ENCODE measurements around the gene NFIX.

DNA sequence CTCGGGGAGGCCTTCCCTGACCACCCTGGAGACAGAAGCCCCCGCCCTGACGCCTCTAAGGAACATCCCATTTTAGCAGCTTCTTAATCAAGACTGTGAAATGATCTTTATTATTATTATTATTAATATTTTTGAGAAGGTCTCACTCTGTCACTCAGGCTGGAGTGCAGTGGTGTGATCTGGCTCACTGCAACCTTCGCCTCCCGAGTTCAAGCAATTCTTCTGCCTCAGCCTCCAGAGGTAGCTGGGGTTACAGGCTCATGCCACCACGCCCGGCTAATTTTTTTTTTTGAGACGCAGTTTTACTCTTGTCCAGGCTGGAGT is 29.5 kb upstream of the NFIX start:
- TF ChIP-seq, protein P1, sequence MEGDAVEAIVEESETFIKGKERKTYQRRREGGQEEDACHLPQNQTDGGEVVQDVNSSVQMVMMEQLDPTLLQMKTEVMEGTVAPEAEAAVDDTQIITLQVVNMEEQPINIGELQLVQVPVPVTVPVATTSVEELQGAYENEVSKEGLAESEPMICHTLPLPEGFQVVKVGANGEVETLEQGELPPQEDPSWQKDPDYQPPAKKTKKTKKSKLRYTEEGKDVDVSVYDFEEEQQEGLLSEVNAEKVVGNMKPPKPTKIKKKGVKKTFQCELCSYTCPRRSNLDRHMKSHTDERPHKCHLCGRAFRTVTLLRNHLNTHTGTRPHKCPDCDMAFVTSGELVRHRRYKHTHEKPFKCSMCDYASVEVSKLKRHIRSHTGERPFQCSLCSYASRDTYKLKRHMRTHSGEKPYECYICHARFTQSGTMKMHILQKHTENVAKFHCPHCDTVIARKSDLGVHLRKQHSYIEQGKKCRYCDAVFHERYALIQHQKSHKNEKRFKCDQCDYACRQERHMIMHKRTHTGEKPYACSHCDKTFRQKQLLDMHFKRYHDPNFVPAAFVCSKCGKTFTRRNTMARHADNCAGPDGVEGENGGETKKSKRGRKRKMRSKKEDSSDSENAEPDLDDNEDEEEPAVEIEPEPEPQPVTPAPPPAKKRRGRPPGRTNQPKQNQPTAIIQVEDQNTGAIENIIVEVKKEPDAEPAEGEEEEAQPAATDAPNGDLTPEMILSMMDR (conservative IDR thresholded peaks at IDR 0.05 in 1 of 2, IDR thresholded peaks at IDR 0.05 in 1 of 2; ENCODE audit: low read depth in 1 of 2, low read length in 2 of 2): no peak
- no peak for TF ChIP-seq EZH2 (IDR thresholded peaks at IDR 0.05; ENCODE audit: low read length, missing control alignments)
